WI38 (cell line): ENCODE data around the gene POU2AF1.

Experiments
- H3K4me3 ChIP-seq: 2 replicates; pipeline ENCODE4 v1.5.1; 2011; ENCODE audit warnings: low read depth, mild to moderate bottlenecking, control low read depth, low read length
- CTCF ChIP-seq: IDR thresholded peaks from 2 replicates; pipeline ENCODE4 v1.5.1; 2012; ENCODE audit warnings: low read depth, mild to moderate bottlenecking, control low read depth, low read length

POU2AF1 gene

GRCh38 chr11:111308140-111308539 is 70.9 kb downstream of the POU2AF1 start:
- no peak for TF ChIP-seq CTCF
- no peak overlapping the region for H3K4me3 ChIP-seq

DNA sequence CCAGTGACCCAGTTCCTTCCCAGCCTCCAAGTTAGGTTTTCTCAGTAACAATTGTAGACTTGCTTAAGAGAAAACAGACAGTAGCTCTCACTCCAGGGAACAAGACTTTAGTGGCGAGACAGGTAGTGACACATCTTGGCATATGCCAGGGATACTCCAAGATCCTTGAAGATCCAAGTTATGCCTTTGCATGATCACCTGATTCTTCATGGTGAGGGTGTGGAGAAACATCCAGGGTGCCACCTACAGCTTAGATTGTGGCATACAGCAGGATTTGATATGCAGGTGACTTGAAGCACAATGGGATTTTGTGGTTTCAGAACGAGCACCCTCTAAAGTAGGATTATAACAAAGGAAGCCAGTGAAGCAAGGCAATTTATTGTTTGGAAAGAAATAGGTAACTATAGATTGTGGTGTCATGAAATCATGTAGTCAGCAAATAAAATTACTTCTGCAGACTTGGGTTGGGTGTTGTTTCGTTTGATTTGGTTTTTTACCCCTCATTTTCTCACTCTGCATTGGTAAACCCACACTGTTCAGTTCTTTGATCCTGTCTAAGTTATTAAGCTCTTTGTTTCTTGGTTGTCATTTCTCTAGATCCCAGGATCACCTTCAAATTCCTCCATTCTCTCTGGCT is 71.5 kb downstream of the POU2AF1 start:
- TF ChIP-seq CTCF = no peak
- H3K4me3 ChIP-seq = no peak overlapping the region

DNA sequence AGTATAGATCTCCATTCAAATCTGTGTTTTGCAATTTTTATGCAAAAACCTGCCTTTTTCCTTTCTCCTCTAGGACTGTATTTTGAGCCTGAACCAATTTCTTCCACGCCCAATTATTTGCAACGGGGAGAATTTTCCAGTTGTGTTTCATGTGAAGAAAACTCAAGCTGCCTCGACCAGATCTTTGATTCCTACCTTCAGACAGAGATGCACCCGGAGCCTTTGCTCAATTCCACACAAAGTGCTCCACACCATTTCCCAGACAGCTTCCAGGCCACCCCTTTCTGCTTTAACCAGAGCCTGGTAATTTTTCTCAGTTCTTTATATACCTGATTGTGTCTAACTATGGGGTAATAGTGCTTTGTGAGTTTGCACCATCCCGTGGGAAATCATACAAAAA is 72.8 kb downstream of the POU2AF1 start:
- TF ChIP-seq CTCF = no peak
- no peak overlapping the region for H3K4me3 ChIP-seq

GRCh38 chr11:111305876-111306275 is 73.2 kb downstream of the POU2AF1 start:
- no peak for TF ChIP-seq CTCF
- no peak overlapping the region for H3K4me3 ChIP-seq

- no peak for TF ChIP-seq CTCF
- no peak overlapping the region for H3K4me3 ChIP-seq
Measured at GRCh38 chr11:111305162-111305802, 73.8 kb downstream of the POU2AF1 start.

- H3K4me3 ChIP-seq = no peak overlapping the region
- TF ChIP-seq CTCF = no peak
Measured at GRCh38 chr11:111303461-111303860, 75.6 kb downstream of the POU2AF1 start.

GRCh38 chr11:111302298-111302697 is 76.8 kb downstream of the POU2AF1 start:
- H3K4me3 ChIP-seq = no peak overlapping the region

More at GRCh38 chr11:111302298-111302697, 76.8 kb downstream of the POU2AF1 start:
- TF ChIP-seq CTCF = no peak
